ENCODE data around the gene RAD51. TPM values are rescaled to one million over a fixed set of nuclear protein-coding genes. Genes with fewer than 3 reads are reported as not detected.

Gene RAD51
- total RNA-seq, 1 donor from 2014 or later, result 4.1 TPM

- TF ChIP-seq CTCF (IDR thresholded peaks at IDR 0.05), result no peak
- no peak overlapping the region for H3K27ac Mint-ChIP-seq
- ChIA-PET POLR2A (no interaction called here), CTCF (no interaction called here)
- H3K4me3 Mint-ChIP-seq, result no peak overlapping the region
- no peaks in the 10 kb centered on the region for H3K36me3 Mint-ChIP-seq (ENCODE audit: low read depth)
- no peaks in the 10 kb centered on the region for H3K4me1 Mint-ChIP-seq
- H3K9me3 Mint-ChIP-seq, result no peaks in the 10 kb centered on the region
- intact Hi-C loops (cut with micrococcal nuclease), result loop anchor here (1.0 kb wide), 1 partner anchor 80 kb away; no protein-coding TSS in a partner anchor
- H3K27me3 Mint-ChIP-seq, result no peaks in the 10 kb centered on the region
- DNase-seq (no peak), ATAC-seq (ENCODE audit: low read depth) (no peak)
These were observed 7.1 kb downstream of the RAD51 start for GRCh38 chr15:40702077-40702476.

- no peaks in the 10 kb centered on the region for H3K4me1 Mint-ChIP-seq
- intact Hi-C loops (cut with micrococcal nuclease), result no loop called here
- CTCF ChIA-PET, result no interaction called here
These were observed 11.1 kb downstream of the RAD51 start for GRCh38 chr15:40706121-40706520.

DNA sequence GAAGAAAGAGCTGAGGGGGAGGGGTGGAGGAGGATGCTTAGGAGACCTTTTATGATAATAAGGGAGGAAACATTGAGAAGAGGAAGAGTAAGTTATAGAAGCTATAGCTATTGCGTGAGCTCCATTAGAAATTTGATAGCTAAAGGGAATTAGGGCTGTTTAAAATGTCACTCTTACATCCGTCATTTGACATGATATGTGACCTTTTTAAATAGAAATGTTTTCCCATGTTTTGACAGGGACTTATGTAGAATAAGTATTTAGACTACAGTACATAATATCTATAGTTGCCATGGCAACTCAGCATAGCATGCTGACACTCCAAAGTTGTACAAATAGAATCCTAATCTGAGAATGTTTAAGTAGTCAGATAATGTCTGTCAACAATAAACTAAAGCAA is 19.2 kb downstream of the RAD51 start:
- no peak for ATAC-seq (ENCODE audit: low read depth)
- DNase-seq, result no peak
- no peak overlapping the region for H3K27ac Mint-ChIP-seq
- CTCF ChIA-PET, result interaction anchor here (1.3 kb wide), 1 partner anchor 117 kb away, joined by 3 read pairs; no protein-coding TSS in a partner anchor
- no peaks in the 10 kb centered on the region for H3K27me3 Mint-ChIP-seq
- no peaks in the 10 kb centered on the region for H3K36me3 Mint-ChIP-seq (ENCODE audit: low read depth)
- H3K9me3 Mint-ChIP-seq, result no peaks in the 10 kb centered on the region
- no peaks in the 10 kb centered on the region for H3K4me1 Mint-ChIP-seq
- POLR2A ChIA-PET, result no interaction called here
- intact Hi-C loops (cut with micrococcal nuclease), result no loop called here
- no peak for TF ChIP-seq CTCF (IDR thresholded peaks at IDR 0.05)
- H3K4me3 Mint-ChIP-seq, result no peak overlapping the region

More at GRCh38 chr15:40706121-40706520, 11.1 kb downstream of the RAD51 start:
- POLR2A ChIA-PET, result interaction anchor here (1.1 kb wide), 1 partner anchor 11 kb away, joined by 8 read pairs; the partner anchor contains the start of gene RAD51
- Mint-ChIP-seq H3K36me3 (ENCODE audit: low read depth) (no peaks in the 10 kb centered on the region), H3K27me3 (no peaks in the 10 kb centered on the region), H3K9me3 (no peaks in the 10 kb centered on the region), H3K4me3 (no peak overlapping the region), H3K27ac (no peak overlapping the region)
- no peak for TF ChIP-seq CTCF (IDR thresholded peaks at IDR 0.05)
- DNase-seq (no peak), ATAC-seq (ENCODE audit: low read depth) (no peak)

GRCh38 chr15:40716165-40716564 is 21.2 kb downstream of the RAD51 start:
- no peaks in the 10 kb centered on the region for H3K27me3 Mint-ChIP-seq
- no peaks in the 10 kb centered on the region for H3K36me3 Mint-ChIP-seq (ENCODE audit: low read depth)

DNA sequence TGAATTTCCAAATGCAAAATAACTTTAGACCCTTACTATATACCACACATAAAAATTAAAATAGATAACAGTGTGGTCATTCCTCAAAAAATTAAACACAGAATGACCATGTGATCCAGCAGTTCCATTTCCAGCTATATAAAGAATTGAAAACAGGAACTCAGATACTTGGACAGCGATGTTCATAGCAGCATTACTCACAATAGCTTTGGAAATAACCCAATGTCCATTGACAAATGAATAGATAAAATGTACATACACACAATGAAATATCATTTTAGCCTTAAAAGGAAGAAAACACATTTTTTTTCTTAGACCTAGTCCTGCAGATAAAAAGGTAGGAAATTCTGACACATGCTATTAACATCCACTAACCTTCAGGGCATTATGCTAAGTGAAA is 26.7 kb downstream of the RAD51 start:
- no peak overlapping the region for H3K27ac Mint-ChIP-seq
- no peaks in the 10 kb centered on the region for H3K27me3 Mint-ChIP-seq
- intact Hi-C loops (cut with micrococcal nuclease), result no loop called here
- no peaks in the 10 kb centered on the region for H3K4me1 Mint-ChIP-seq
- TF ChIP-seq CTCF (IDR thresholded peaks at IDR 0.05), result no peak
- CTCF ChIA-PET, result no interaction called here
- POLR2A ChIA-PET, result no interaction called here
- ATAC-seq (ENCODE audit: low read depth) (no peak), DNase-seq (no peak)
- H3K4me3 Mint-ChIP-seq, result no peak overlapping the region
- no peaks in the 10 kb centered on the region for H3K9me3 Mint-ChIP-seq
- H3K36me3 Mint-ChIP-seq (ENCODE audit: low read depth), result no peaks in the 10 kb centered on the region

More at GRCh38 chr15:40716165-40716564, 21.2 kb downstream of the RAD51 start:
- Mint-ChIP-seq H3K27ac (no peak overlapping the region), H3K4me1 (no peaks in the 10 kb centered on the region), H3K4me3 (no peak overlapping the region), H3K9me3 (no peaks in the 10 kb centered on the region)
- ChIA-PET POLR2A (no interaction called here), CTCF (no interaction called here)
- DNase-seq (no peak), ATAC-seq (ENCODE audit: low read depth) (no peak)
- no peak for TF ChIP-seq CTCF (IDR thresholded peaks at IDR 0.05)
- intact Hi-C loops (cut with micrococcal nuclease), result no loop called here

Data from activated B cell treated with CpG ODN at 0.5 μM for 24 hours (primary cell).